Spinal cord (tissue), 10 donors: ENCODE data around the gene GK2. TPM values are rescaled to one million over a fixed set of nuclear protein-coding genes. Genes with fewer than 3 reads are reported as not detected.

ENCODE experiments used
- DNase-seq, 6 donors: peaks; one replicate each; pipeline versions ENCODE4 v3.0.0 to v3.0.0-alpha.2; 2013 to 2015; ENCODE audit warnings: low spot score in 6 of 6, low read depth in 4 of 6
- H3K27ac ChIP-seq: one replicate; pipeline ENCODE4 v1.5.1; 2013; ENCODE audit warnings: low read depth, low read length, control low read depth
- H3K27me3 ChIP-seq: one replicate; pipeline ENCODE4 v1.6.1; 2013; ENCODE audit warnings: low read length; ENCODE audit not compliant: control insufficient read depth, insufficient read depth
- H3K36me3 ChIP-seq: one replicate; pipeline ENCODE4 v1.6.1; 2013; ENCODE audit warnings: low read length; ENCODE audit not compliant: control insufficient read depth, insufficient read depth
- H3K4me1 ChIP-seq: one replicate; pipeline ENCODE4 v1.6.1; 2013; ENCODE audit warnings: low read length; ENCODE audit not compliant: control insufficient read depth, insufficient read depth
- H3K4me3 ChIP-seq: one replicate; pipeline ENCODE4 v1.5.1; 2013; ENCODE audit warnings: low read depth, low read length, control low read depth
- H3K9me3 ChIP-seq: one replicate; pipeline ENCODE4 v1.6.1; 2013; ENCODE audit warnings: low read length; ENCODE audit not compliant: control insufficient read depth, insufficient read depth
- WGBS: methylation state at CpG from one replicate; pipeline ENCODE4 v1.1.5; 2013; ENCODE audit warnings: missing lambda C conversion rate; ENCODE audit not compliant: insufficient coverage; 5-methylcytosine and 5-hydroxymethylcytosine counted together
- polyA plus RNA-seq, 2 donors: library from polyadenylated mRNA; unstranded; fragments of 120-200 nt; gene quantifications; one replicate each; pipeline ENCODE4 v1.2.1, GENCODE V29; 2013; ENCODE audit not compliant: insufficient read length in 2 of 2
- total RNA-seq, 2 donors: library from RNA; depleted of rRNA in 1 of 2; stranded (reverse); fragments of 120-200 nt in 1 of 2; fragments of >200 nt in 1 of 2; gene quantifications; one replicate each; pipeline versions ENCODE4 v1.2.3 to v1.2.4, GENCODE V29; 2013 to 2014
- donor health status: healthy.

The GK2 gene
- total and polyA plus RNA-seq, 4 donors = not detected

DNA sequence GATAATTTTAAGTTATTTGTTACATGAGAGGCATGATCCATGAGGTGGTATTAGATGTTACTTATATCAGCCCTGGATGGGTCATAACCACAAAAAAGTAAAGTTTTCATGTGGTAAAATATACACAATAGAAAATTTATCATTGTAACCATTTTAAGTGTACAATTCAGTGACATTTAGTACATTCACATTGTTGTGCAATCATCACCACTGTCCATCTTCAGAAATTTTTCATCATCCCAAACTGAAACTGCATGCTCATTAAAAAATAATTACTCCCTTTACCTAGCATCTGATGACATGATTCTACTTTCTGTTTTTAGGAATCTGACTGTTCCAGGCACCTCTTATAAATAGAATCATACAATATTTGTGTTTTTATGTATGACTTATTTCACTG is 11.2 kb downstream of the GK2 start:
- Histone ChIP-seq H3K4me3 (no peak overlapping the region), H3K9me3 (no peaks in the 10 kb centered on the region), H3K36me3 (no peaks in the 10 kb centered on the region), H3K4me1 (no peaks in the 10 kb centered on the region), H3K27me3 (no peaks in the 10 kb centered on the region), H3K27ac (no peak overlapping the region)
- no peak for DNase-seq

DNA sequence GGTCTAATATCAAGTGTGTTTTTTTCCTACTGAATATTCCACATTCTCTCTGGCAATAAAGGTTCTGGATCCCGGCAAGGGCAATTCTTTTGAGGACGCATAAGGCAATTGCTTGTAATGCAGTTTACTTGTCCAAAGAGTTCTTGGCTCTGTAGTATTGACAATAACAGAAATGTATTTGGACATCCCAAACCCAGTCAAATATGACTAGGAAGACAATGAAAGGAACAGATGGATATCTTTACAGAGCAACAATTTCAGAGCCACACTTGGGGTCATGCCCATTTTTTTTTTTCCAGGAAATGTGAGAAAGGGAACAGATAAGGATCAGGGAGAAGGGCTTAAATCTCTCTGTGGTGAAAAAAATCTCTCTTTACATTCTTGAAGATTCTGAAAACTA is 12.2 kb downstream of the GK2 start:
- no CpG with 5 or more reads among the region's 2 CpGs for WGBS
- Histone ChIP-seq H3K4me1 (no peaks in the 10 kb centered on the region), H3K4me3 (no peak overlapping the region), H3K27me3 (no peaks in the 10 kb centered on the region), H3K36me3 (no peaks in the 10 kb centered on the region), H3K27ac (no peak overlapping the region), H3K9me3 (no peaks in the 10 kb centered on the region)
- peak in 2 of 6 donors; percentile 6 to 31 for DNase-seq

DNA sequence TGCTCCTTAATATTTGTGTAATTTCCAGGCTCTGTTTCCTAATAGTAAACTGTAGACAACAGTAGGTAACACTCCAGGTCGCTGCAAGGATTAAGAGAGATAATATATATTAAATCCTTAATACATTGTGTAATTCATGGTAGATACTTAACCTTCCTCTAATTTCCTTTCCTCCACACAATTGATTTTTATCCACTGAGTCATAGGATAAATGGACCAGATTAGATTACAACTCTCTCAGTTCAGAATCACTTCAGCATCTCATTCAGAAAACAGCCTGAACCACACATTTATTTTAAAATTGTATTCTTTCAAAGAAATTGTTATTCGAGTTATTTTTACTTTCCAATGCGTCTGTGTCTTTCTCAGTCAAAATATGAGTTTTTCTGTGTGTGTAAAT is 17.1 kb downstream of the GK2 start:
- no peak overlapping the region for H3K4me3 ChIP-seq
- no CpG with 5 or more reads among the region's 3 CpGs for WGBS
- H3K36me3 ChIP-seq = no peaks in the 10 kb centered on the region
- no peak overlapping the region for H3K27ac ChIP-seq
- no peak for DNase-seq
- no peaks in the 10 kb centered on the region for H3K9me3 ChIP-seq
- no peaks in the 10 kb centered on the region for H3K4me1 ChIP-seq
- no peaks in the 10 kb centered on the region for H3K27me3 ChIP-seq

DNA sequence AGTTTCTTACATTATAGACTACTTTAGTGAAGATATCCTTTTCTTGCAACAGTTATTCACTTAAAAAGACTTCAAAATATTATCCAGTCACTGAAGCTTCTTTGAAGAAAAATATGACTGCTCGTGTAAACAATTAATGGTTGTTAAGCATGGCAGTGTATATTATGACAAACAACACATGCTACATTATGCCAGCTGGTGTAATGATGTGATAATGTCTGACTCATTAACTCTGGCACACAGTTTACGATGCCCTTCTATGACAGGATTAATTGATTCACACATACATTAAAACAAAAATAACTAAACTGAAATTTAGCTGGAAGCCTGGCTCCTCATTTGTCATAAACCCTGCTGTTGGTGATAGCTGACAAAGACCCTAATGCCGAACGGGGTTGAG is 22.4 kb downstream of the GK2 start:
- no peaks in the 10 kb centered on the region for H3K27me3 ChIP-seq
- H3K27ac ChIP-seq = no peak overlapping the region
- H3K4me1 ChIP-seq = no peaks in the 10 kb centered on the region
- H3K4me3 ChIP-seq = no peak overlapping the region
- H3K36me3 ChIP-seq = no peaks in the 10 kb centered on the region
- H3K9me3 ChIP-seq = no peaks in the 10 kb centered on the region
- WGBS = 33% methylated on average over 1 of the region's 4 CpGs
- DNase-seq = peak in 1 of 6 donors; percentile 59

DNA sequence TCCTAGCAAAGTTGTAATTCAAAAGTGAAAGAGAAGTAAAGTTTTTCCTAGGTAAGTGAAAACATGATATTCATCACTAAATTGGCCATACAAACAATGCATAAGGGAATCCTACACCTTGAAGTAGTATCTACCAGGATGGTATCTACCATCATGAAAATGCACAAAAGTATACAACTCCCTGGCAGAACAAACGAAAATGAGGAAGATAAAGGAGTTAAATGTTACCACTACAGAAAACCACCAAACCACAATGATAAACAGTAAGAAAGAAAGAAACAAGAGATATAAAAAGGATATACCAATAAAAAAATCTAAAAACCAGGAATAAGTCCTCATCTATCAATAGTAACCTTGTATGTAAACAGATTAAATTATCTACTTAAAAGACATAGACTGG is 26.9 kb downstream of the GK2 start:
- no peaks in the 10 kb centered on the region for H3K4me1 ChIP-seq
- H3K27me3 ChIP-seq = no peaks in the 10 kb centered on the region
- no peaks in the 10 kb centered on the region for H3K9me3 ChIP-seq
- no peak for DNase-seq
- no peaks in the 10 kb centered on the region for H3K36me3 ChIP-seq
- no peak overlapping the region for H3K4me3 ChIP-seq
- WGBS = no CpG with 5 or more reads among the region's 1 CpG
- no peak overlapping the region for H3K27ac ChIP-seq

DNA sequence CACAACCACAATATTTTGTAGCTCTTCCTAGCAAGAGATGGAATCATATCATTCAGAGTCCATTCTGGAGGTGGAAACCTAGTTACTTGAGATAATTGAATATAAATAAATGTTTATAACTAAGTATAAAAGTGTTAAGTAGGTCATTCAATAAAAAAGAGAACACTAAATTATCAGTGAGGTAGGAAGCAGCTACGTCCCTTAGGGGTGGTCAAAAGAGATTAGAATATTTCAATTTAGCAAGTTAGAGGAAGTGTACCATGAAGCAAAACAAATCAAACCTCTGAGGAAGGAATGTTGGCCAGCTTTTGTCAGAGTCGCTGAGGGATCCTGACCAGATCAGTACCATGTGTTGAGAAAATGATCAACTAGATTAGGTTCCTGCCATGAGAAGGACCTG is 38.0 kb downstream of the GK2 start:
- Histone ChIP-seq H3K36me3 (no peaks in the 10 kb centered on the region), H3K4me3 (no peak overlapping the region), H3K27me3 (no peaks in the 10 kb centered on the region), H3K27ac (no peak overlapping the region), H3K4me1 (no peaks in the 10 kb centered on the region), H3K9me3 (no peaks in the 10 kb centered on the region)
- no peak for DNase-seq
- 80% methylated on average over 1 of the region's 2 CpGs for WGBS

DNA sequence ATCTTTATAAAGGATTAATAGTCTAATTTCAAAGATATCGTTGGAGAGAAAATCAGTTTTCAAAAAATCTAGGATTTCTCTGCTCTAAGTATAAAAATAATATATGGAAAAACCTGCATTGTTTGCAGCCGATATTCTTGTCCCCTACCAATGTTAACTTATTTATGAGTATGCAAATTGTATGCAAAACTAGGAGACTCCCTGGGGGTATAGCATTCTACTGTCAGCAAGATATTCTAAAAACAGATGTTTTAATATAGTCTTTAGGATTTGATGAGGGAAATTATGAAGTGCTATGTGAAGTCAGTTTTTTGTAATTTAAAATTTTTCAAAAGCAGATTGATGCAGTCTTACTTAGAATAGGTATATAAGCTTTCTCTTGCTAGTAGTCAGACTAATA is 40.9 kb downstream of the GK2 start:
- Histone ChIP-seq H3K4me1 (no peaks in the 10 kb centered on the region), H3K4me3 (no peak overlapping the region), H3K27me3 (no peaks in the 10 kb centered on the region), H3K27ac (no peak overlapping the region), H3K9me3 (no peaks in the 10 kb centered on the region), H3K36me3 (no peaks in the 10 kb centered on the region)
- WGBS = no CpG with 5 or more reads among the region's 2 CpGs
- DNase-seq = peak in 1 of 6 donors; percentile 38

DNA sequence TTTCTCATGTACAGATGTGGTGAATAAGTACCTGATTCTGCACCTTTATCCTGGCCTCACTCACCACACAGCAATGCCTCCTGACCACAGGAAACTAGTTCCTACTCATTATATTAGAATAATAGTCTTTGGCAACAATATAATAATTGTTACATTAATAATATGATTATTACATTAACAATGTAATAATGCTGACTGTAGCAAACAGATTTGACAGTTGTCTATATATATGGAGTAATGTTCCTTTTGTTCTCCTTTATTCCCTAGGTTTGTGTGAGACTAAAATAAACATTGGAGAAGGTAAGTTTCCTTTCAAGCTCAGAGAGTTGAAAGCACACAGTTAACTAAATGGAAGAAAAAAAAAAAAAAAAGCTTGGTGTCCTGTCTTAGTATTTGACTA is 41.6 kb downstream of the GK2 start:
- no peak for DNase-seq
- H3K4me3 ChIP-seq = no peak overlapping the region
- H3K27me3 ChIP-seq = no peaks in the 10 kb centered on the region
- H3K27ac ChIP-seq = no peak overlapping the region
- no peaks in the 10 kb centered on the region for H3K9me3 ChIP-seq
- H3K36me3 ChIP-seq = no peaks in the 10 kb centered on the region
- H3K4me1 ChIP-seq = no peaks in the 10 kb centered on the region

DNA sequence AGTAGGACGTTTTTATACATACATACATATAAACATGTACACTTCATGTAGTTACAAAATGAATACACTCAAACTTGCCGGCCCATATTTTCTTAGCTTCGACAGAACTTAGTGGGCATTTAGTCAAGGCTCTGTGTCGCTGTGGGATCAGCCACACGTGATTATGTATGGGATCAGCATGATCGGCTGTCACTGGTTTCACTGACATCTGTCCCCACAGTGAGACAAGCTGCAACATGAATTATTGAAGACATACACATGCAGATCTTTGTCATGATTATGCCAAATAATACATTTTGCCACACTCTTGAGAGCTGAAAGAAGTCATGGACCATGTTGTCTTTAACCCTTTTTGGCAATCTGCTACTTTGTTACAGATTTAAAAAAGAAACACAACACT is 44.0 kb downstream of the GK2 start:
- WGBS = 72% methylated on average over 4 of the region's 6 CpGs
- no peaks in the 10 kb centered on the region for H3K36me3 ChIP-seq
- H3K4me1 ChIP-seq = no peaks in the 10 kb centered on the region
- no peak overlapping the region for H3K27ac ChIP-seq
- peak in 2 of 6 donors; percentile 35 to 75 for DNase-seq
- H3K4me3 ChIP-seq = no peak overlapping the region
- H3K27me3 ChIP-seq = no peaks in the 10 kb centered on the region
- no peaks in the 10 kb centered on the region for H3K9me3 ChIP-seq

DNA sequence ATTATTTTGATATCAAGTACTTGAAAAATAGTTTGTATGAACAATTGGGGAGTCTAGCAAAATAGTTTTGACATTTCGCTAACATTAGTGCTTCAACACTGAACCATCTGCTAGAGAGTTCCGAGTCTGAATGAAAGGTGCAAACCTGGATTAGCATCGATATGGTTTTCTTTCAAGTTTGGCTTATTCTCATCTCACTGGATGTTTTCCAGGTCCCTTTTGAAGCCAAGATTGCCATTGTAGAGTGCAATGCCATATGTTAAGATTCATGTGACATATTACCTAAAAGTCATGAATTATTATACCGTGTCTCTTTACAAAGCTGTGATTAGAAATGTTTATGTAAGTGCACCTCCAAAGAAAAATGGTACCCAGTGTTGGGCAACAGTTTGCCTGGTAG is 45.4 kb downstream of the GK2 start:
- H3K9me3 ChIP-seq = no peaks in the 10 kb centered on the region
- H3K27ac ChIP-seq = no peak overlapping the region
- no peaks in the 10 kb centered on the region for H3K36me3 ChIP-seq
- no peak overlapping the region for H3K4me3 ChIP-seq
- WGBS = 75% methylated on average over 3 of the region's 4 CpGs
- H3K27me3 ChIP-seq = no peaks in the 10 kb centered on the region
- no peaks in the 10 kb centered on the region for H3K4me1 ChIP-seq
- DNase-seq = peak in 1 of 6 donors; percentile 90

DNA sequence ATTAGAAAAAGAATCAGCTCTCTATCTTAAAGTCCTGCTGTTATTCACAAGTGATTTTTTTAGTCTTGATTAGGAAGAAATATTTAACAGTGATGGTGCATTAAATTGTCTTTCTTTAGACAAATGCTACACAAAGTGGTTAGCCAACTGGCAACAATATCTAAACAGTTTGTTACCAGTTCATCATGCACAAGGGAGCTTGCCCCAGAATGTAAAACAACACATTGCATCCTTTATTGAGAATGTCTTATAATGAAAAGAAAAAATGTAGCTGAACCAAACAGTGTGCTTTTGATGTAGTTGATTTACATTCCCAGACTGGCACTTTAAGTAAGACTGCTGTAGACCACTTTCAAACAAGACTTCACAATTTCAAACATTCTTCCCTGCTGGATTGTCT is 48.0 kb downstream of the GK2 start:
- H3K27ac ChIP-seq = no peak overlapping the region
- H3K4me1 ChIP-seq = no peaks in the 10 kb centered on the region
- DNase-seq = peak in 2 of 6 donors; percentile 17 to 71
- no peaks in the 10 kb centered on the region for H3K9me3 ChIP-seq
- H3K36me3 ChIP-seq = no peaks in the 10 kb centered on the region
- no peaks in the 10 kb centered on the region for H3K27me3 ChIP-seq
- no peak overlapping the region for H3K4me3 ChIP-seq
